HG02763 (cell line): ENCODE data around the gene C7orf57.
"Not testable (repeated sequence)": the region's sequence is repeated elsewhere in the genome, so short reads cannot be mapped to it uniquely, and the experiment has no call there.

ENCODE experiments used
- ATAC-seq: cut with Tn5 transposase; IDR thresholded peaks from one replicate; pipeline ENCODE4 v1.9.1; 2021; ENCODE audit warnings: mild to moderate bottlenecking, moderate library complexity; ENCODE audit not compliant: unreplicated experiment

C7orf57 gene

DNA sequence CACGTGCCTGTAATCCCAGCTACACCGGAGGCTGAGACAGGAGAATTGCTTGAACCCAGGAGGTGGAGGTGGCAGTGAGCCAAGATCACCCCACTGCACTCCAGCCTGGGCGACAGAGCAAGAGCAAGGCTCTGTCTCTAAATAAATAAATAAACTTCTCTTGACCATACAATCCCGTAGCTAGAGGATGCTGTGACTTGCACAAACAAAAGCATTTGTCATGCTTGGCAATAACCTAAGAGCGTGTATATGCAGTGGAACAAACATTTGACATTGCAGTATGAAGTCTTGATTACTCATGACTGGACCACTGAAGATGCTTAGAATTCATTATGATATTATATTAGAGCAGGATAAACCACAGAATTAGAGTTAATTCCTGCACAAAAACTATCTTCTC, 1.4 kb upstream of the C7orf57 start:
- no peak for ATAC-seq

DNA sequence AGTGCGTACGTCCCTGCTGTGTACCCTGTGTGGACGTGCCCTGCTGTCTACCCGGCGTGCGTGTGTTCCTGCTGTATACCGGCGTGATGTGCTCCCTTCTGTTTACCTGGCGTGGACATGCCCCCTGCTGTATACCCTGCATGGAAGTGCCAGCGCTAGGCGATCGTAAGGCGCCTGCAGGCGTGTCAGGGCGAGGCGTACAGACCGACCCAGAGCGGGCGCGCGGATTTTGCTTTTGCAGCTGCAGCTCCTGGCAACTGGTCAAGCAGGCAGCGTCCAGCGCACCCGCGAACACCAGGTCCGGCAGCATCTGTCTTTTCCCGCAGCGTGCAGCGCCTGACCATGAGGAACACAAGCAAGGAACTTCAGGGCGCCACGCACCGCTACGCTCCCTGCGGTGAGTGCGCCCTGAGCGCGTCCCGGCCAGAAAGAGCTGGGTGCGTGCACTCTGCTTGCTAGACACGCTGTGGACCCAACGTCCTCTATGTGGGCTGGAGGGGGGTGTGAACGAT, 680 bp downstream of the C7orf57 start:
- no peak for ATAC-seq

GRCh38 chr7:48038815-48039506, 3.6 kb downstream of the C7orf57 start:
- no peak for ATAC-seq

DNA sequence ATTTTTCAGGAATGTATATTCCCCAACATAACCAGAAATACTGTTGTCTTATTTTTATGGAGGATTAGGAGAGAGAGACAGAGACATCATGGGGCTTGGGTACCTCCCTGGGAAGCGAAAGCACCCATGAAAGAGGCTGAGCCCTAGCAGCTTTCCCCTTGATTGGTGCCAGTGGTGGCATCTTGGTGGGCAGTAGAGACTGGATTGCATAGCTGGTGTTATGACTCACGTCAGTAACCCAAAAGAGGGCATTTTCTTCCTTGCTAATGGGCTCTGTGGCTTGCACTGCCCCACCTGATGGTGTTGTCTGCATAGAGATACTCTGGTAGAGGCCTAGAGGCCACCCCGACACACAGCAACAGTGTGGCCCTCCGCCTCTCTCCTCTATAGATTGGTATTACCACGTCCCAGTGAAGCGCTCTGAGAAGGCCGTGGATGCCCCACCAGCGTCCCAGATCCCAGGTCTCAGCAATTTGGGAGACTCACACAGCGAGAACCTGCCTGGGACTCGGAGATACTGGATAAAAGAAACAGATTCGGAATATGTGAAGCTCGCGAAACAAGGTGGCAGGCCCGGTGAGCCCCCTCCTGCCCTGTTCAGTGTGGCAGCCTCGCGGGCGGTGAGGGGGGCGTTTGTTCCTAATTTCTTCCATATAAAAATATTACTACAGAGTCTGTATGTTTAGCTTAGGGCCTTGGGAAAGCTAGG, 5.8 kb downstream of the C7orf57 start:
- no peak for ATAC-seq

DNA sequence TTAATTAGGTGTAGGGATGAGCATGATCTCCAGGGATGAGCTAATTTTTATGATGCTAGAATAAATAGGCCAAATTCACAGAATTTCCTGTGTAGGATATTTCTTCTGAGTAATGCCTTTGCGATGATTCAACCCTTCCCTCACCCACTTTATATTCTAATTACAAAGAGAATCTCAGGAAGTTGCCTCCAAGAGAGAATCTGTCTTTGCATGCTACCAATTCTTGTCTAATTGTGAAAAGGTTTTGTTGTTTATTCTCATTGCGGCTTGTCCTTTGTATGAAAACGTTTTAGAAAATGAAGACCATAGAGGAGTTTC, 6.3 kb downstream of the C7orf57 start:
- no peak for ATAC-seq

- no peak for ATAC-seq
These were observed 6.9 kb downstream of the C7orf57 start for GRCh38 chr7:48042216-48042615.

DNA sequence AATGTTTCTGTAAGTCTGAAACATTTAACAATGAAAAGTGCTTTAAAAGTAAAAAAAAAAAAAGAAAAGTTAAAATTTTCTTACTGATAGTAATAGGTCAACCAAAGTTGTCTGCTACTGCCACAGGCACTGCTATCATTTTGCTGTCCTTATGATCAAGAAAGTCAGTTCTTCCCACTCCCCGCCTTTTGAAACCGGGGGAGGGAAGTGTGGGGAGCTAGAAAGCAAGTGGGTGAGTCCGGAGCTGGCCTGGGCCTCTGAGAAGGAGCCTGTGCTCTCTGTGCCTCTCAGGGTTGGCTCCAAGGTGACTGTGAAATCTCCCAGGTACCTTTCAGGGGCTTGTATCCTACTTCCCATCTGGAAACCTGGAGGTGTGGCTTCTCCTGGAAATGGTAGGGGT, 7.3 kb downstream of the C7orf57 start:
- no peak for ATAC-seq

- ATAC-seq: no peak
These were observed 9.9 kb downstream of the C7orf57 start for GRCh38 chr7:48045195-48045765.

DNA sequence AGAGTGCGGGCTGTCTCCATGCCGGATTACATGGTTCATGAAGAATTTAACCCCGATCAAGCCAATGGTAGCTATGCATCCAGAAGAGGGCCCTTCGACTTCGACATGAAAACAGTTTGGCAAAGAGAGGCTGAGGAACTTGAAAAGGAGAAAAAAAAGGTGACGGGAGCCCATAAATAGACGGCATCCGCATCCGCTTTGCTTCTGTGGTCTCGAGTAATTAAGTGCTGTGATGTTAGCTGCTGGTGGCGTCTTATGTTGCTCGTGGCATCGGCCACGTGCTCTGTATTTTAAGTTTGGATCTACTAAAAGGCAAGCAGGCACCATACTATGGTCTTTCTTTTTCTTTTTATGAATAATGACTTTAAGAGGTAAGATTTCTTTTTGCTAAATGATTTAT, 11.1 kb downstream of the C7orf57 start:
- no peak for ATAC-seq

- ATAC-seq: no peak
These were observed 12.8 kb downstream of the C7orf57 start for GRCh38 chr7:48048113-48048512.

DNA sequence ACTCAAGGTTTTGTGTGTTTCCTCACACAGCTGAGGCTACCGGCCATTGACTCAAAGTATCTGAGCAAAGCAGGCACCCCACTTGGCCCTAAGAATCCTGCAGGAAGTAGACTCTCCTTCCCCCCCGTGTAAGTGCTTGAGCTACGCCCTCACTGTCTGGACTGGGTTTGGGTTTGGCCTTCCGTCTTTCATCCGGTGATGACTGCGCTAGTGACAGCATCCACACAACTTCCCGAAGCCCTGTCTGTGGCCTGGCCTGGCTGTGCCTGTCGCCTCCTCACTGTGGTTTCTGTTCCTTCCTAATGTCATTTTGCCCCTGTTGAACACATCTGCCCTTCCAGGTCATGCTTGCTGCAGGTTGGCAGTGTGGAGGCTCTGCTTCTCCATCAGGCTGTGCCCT, 14.5 kb downstream of the C7orf57 start:
- ATAC-seq: no peak

GRCh38 chr7:48052748-48053147, 17.4 kb downstream of the C7orf57 start:
- ATAC-seq: peak; percentile 65

- ATAC-seq: no peak
These were observed 18.4 kb downstream of the C7orf57 start for GRCh38 chr7:48053736-48054135.

DNA sequence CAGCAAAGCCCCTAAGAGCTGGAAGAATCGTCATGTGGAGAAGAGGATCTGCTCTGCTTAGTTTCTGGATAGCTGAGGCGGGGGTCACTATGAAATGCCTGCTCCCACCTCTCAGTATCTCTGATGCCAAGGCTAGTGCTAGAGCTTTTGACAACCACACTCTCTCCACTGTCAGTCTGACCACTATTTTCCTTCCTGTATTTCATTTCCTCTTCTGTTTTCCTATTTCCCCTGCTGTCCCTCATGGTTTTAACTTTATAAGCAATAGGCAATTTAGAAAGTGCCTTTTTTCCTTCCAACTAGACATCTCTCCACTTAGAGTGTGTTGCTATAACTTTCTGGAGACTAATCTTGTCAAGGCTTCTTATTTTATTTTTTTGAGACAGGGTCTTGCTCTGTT, 23.6 kb downstream of the C7orf57 start:
- no peak for ATAC-seq

- no peak for ATAC-seq
These were observed 24.4 kb downstream of the C7orf57 start for GRCh38 chr7:48059706-48060105.

DNA sequence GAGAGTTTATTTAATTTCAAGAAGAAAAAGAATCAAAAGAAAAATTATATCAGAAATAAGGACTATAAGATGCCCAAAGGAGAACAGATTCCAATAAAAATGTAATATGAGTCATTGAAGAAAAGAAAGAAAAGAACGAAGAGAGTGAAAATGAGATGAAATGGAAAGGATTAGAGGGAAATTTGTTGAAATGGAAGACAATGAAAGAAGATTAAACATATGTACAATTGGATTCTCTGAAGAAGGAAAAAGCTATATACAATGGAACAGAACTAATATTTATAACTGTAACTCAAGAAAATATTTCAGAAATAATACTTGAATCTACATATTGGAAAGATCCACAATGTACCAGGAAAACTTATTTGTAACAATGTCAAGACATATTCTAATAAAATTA, 28.6 kb downstream of the C7orf57 start:
- no peak for ATAC-seq

- ATAC-seq: no peak
These were observed 32.1 kb downstream of the C7orf57 start for GRCh38 chr7:48067475-48067874.

DNA sequence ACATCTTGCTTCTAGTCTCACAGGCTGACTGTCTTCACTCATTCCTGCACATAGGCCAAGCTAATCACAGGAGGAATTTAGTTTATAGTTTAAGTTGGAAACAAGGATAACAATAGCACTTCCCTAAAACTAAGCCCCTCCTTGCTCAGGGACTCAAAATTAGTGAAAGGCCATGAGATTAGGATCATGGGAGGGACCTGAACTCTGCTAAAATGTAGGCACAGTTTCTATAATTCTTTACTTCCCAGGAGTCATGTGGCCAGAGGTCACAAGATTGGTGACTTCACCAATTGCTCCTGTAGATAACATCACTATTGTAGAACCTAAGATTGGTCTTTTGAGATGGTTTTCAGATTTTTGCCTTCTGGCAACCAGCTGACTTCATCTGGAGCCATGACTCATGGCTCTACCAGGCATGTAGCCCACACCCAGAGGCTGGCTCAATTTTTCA, 38.9 kb downstream of the C7orf57 start:
- no peak for ATAC-seq

GRCh38 chr7:48077423-48077822, 42.1 kb downstream of the C7orf57 start:
- ATAC-seq: no peak

DNA sequence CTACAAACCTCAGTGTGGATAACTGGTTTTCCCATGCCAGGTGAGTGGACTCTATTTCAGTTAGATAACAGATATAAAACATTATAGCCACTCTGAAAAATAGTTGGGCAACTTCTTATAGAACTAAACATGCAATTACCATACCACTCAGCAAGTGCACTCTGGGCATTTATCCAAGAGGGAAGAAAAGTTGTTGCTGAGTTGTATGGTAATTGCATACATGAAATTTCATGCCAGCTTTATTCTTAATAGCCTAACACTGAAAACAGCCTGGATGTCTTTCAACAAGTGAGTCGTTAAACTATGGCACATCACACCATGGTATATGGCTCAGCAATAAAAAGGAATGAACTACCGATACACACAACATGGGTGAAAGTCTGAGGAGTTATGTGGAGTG, 43.1 kb downstream of the C7orf57 start:
- ATAC-seq: no peak

GRCh38 chr7:48082378-48082777, 47.0 kb downstream of the C7orf57 start:
- ATAC-seq: not testable (repeated sequence)
